ENCODE results near the gene LAMB1.
"Not testable (repeated sequence)": the region's sequence is repeated elsewhere in the genome, so short reads cannot be mapped to it uniquely, and the experiment has no call there.

LAMB1 gene

GRCh38 chr7:107932805-107933204 is 70.2 kb downstream of the LAMB1 start:
- H3K4me3 ChIP-seq (ENCODE audit: low read length) = no peak overlapping the region
- no peak for DNase-seq (ENCODE audit: low read depth)
- TF ChIP-seq CTCF (conservative IDR thresholded peaks at IDR 0.05; ENCODE audit: low read length) = no peak

- no peak for DNase-seq (ENCODE audit: low read depth)
- no peak overlapping the region for H3K4me3 ChIP-seq (ENCODE audit: low read length)
- no peak for TF ChIP-seq CTCF (conservative IDR thresholded peaks at IDR 0.05; ENCODE audit: low read length)
These were observed 71.0 kb downstream of the LAMB1 start for GRCh38 chr7:107931740-107932515.

- no peak for TF ChIP-seq CTCF (conservative IDR thresholded peaks at IDR 0.05; ENCODE audit: low read length)
- H3K4me3 ChIP-seq (ENCODE audit: low read length) = no peak overlapping the region
- no peak for DNase-seq (ENCODE audit: low read depth)
These were observed 76.5 kb downstream of the LAMB1 start for GRCh38 chr7:107926481-107926880.

GRCh38 chr7:107924841-107925504 is 78.0 kb downstream of the LAMB1 start:
- H3K4me3 ChIP-seq (ENCODE audit: low read length) = no peak overlapping the region
- DNase-seq (ENCODE audit: low read depth) = peak; percentile 39
- no peak for TF ChIP-seq CTCF (conservative IDR thresholded peaks at IDR 0.05; ENCODE audit: low read length)

GRCh38 chr7:107922886-107923285 is 80.1 kb downstream of the LAMB1 start:
- peak; percentile 70 for DNase-seq (ENCODE audit: low read depth)
- H3K4me3 ChIP-seq (ENCODE audit: low read length) = no peak overlapping the region
- TF ChIP-seq CTCF (conservative IDR thresholded peaks at IDR 0.05; ENCODE audit: low read length) = no peak

- H3K4me3 ChIP-seq (ENCODE audit: low read length); DNase-seq (ENCODE audit: low read depth): not testable (repeated sequence)
These were observed 81.1 kb downstream of the LAMB1 start for GRCh38 chr7:107921826-107922225.

GRCh38 chr7:107920048-107920772 is 82.8 kb downstream of the LAMB1 start:
- no peak overlapping the region for H3K4me3 ChIP-seq (ENCODE audit: low read length)
- no peak for TF ChIP-seq CTCF (conservative IDR thresholded peaks at IDR 0.05; ENCODE audit: low read length)
- no peak for DNase-seq (ENCODE audit: low read depth)

All from AG10803 (cell line).